GM10248 (cell line): Measurements from ENCODE around the gene GIGYF2.

Experiments used
- CTCF ChIA-PET: fragments of 300-600 bp; sonication (Branson Sonifier 250); formaldehyde crosslinking; extraction: SDS; loops from one replicate; lab custom pipeline; 2021; ENCODE audit warnings: antibody characterized with exemption; lab: Yijun Ruan, JAX
- POLR2A ChIA-PET: fragments of 350-650 bp; sonication (Branson Sonifier 250); formaldehyde crosslinking; extraction: SDS; loops from one replicate; lab custom pipeline; 2020; ENCODE audit warnings: antibody characterized with exemption; lab: Yijun Ruan, JAX
- DNase-seq: peaks from one replicate; pipeline ENCODE4 v3.0.0; 2012; ENCODE audit errors: extremely low spot score
- CTCF ChIP-seq: IDR thresholded peaks from 2 replicates; pipeline ENCODE4 v1.5.1; 2012; ENCODE audit warnings: mild to moderate bottlenecking, low read depth; ENCODE audit errors: extremely low read depth, missing control alignments, control extremely low read depth

Gene GIGYF2

GRCh38 chr2:232721882-232722281 lies 24.8 kb downstream of the GIGYF2 start:
- POLR2A ChIA-PET: interaction anchor here (0.6 kb wide), 1 partner anchor 47 kb away, joined by 9 read pairs; no protein-coding TSS in a partner anchor
- CTCF ChIA-PET: interaction anchor here (0.9 kb wide), 1 partner anchor 10 kb away, joined by 3 read pairs; no protein-coding TSS in a partner anchor
- no peak for TF ChIP-seq CTCF
- no peak for DNase-seq

DNA sequence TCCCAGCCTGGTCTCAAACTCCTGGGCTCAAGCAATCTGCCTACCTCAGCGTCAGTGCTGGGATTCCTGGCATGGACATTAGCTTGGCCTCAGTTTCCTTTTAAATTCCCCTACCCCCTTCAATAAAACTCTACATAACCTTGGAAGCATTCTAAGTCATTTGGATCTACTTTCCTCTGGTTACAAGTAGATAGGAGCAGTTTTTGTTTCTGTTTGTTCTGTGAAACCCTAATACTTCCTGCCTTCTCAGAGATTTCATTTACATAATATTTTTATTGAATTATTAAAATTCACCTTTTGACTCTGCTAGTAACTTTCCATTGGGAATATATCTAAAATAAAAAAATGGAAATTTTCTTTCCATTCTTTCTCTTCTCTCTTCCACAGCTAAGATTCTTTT lies 25.9 kb downstream of the GIGYF2 start:
- TF ChIP-seq CTCF: no peak
- DNase-seq: no peak
- ChIA-PET CTCF (interaction anchor here (1.1 to 1.3 kb wide), 2 partner anchors 10 to 18 kb away, joined by 3 to 4 read pairs; no protein-coding TSS in a partner anchor), POLR2A (interaction anchor here (0.7 kb wide), 1 partner anchor 47 kb away, joined by 4 read pairs; no protein-coding TSS in a partner anchor)

DNA sequence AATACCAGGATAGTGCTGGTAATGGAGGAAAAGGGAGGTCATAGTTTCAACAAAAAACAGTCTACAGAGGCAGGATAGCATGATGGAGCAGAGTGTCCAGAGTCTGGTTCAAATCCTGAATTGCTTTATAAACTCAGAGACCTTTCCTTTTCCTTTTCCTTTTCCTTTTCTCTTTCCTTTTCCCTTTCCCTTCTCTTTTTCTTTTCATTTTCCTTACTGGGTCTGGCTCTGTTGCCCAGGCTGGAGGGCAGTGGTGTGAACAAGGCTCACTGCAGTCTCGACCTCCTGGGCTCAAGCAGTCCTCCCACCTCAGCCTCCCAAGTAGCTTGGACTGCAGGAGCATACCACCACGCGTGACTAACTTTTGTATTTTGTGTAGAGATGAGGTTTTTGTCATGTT lies 31.7 kb downstream of the GIGYF2 start:
- no peak for DNase-seq
- ChIA-PET CTCF (no interaction called here), POLR2A (no interaction called here)
- no peak for TF ChIP-seq CTCF

- TF ChIP-seq CTCF: no peak
- DNase-seq: no peak
- ChIA-PET POLR2A (no interaction called here), CTCF (interaction anchor here (1.1 to 2.0 kb wide), 2 partner anchors 15 to 45 kb away, joined by 3 to 6 read pairs; no protein-coding TSS in a partner anchor)
Measured at GRCh38 chr2:232731470-232731869, 34.3 kb downstream of the GIGYF2 start.

DNA sequence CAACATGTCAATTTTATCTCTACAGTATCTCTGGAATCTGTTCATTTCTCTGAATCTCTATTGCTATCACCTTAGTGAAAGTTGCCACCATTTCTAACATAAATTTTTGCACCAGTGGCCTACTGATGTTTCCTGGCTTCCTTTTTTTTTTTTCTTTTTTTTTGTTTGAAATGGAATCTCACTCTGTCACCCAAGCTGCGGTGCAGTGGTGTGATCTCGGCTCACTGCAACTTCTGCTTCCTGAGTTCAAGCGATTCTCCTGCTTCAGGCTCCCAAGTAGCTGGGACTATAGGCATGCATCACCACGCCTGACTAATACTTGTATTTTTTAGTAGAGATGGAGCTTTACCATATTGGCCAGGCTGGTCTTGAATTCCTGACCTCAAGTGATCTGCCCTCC lies 44.2 kb downstream of the GIGYF2 start:
- TF ChIP-seq CTCF: no peak
- ChIA-PET POLR2A (no interaction called here), CTCF (interaction anchor here (1.6 to 2.2 kb wide), 2 partner anchors 16 to 19 kb away, joined by 3 to 7 read pairs; no protein-coding TSS in a partner anchor)
- DNase-seq: no peak

DNA sequence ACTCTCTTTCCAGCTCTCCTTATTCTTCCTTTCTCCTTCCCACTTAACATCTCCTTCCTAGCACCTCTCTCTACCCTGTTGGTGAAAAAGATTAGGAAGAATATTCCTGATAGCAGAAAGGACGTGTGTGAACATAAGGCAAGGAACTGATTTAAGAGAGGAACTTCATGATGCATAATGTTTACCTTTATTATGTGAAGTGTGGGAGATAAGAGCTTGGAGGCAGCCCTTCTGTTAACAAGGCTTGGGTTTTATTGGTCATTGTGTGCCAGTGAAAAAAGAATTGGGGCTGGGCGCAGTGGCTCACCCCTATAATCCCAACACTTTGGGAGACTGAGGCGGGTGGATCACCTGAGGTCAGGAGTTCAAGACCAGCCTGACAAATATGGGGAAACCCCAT lies 44.8 kb downstream of the GIGYF2 start:
- no peak for TF ChIP-seq CTCF
- CTCF ChIA-PET: interaction anchor here (1.6 to 2.2 kb wide), 2 partner anchors 16 to 19 kb away, joined by 3 to 7 read pairs; no protein-coding TSS in a partner anchor

More for the DNA sequence above, 44.8 kb downstream of the GIGYF2 start:
- DNase-seq: no peak
- POLR2A ChIA-PET: no interaction called here
